Kidney (tissue), 14 donors: ENCODE results near the gene DHRS3. TPM values are rescaled to one million over a fixed set of nuclear protein-coding genes. Genes with fewer than 3 reads are reported as not detected.

ENCODE experiments used
- DNase-seq, 5 donors: peaks; one replicate each; pipeline ENCODE4 v3.0.0-alpha.2; 2013 to 2020
- FAIRE-seq: peaks from 2 replicates; lab custom pipeline; 2012; peaks lifted over from hg19 to GRCh38; lab: Jason Lieb, UNC
- H3K27ac ChIP-seq, 2 donors: one replicate each; pipeline ENCODE4 v1.7.0; 2013; ENCODE audit warnings: low read depth in 2 of 2, low read length in 2 of 2, inconsistent platforms in 1 of 2
- H3K27me3 ChIP-seq: one replicate; pipeline ENCODE4 v1.7.1; 2013; ENCODE audit warnings: low read length, inconsistent platforms; ENCODE audit not compliant: control insufficient read depth, insufficient read depth
- H3K36me3 ChIP-seq, 3 donors: one replicate each; pipeline versions ENCODE4 v1.7.0 to v1.7.1; 2013; ENCODE audit warnings: low read length in 3 of 3, control low read depth in 1 of 3, inconsistent platforms in 1 of 3; ENCODE audit not compliant: insufficient read depth in 3 of 3, control insufficient read depth in 2 of 3
- H3K4me1 ChIP-seq, 3 donors: one replicate each; pipeline versions ENCODE4 v1.7.0 to v1.7.1; 2013; ENCODE audit warnings: low read length in 3 of 3, inconsistent platforms in 1 of 3, low read depth in 1 of 3; ENCODE audit not compliant: control insufficient read depth in 2 of 3, insufficient read depth in 2 of 3
- H3K4me3 ChIP-seq, 3 donors: one replicate each; pipeline versions ENCODE4 v1.7.0 to v1.8.1; 2013; ENCODE audit warnings: low read length in 3 of 3, control low read depth in 1 of 3, inconsistent platforms in 1 of 3
- H3K9ac ChIP-seq, 3 donors: one replicate each; pipeline versions ENCODE4 v1.7.0 to v1.7.1; 2013; ENCODE audit warnings: low read length in 3 of 3, control low read depth in 1 of 3, inconsistent platforms in 1 of 3
- H3K9me3 ChIP-seq, 3 donors: one replicate each; pipeline versions ENCODE4 v1.7.0 to v1.7.1; 2013; ENCODE audit warnings: low read length in 3 of 3, control low read depth in 1 of 3, inconsistent platforms in 1 of 3; ENCODE audit not compliant: control insufficient read depth in 2 of 3, insufficient read depth in 1 of 3
- CTCF ChIP-seq: IDR thresholded peaks from 3 replicates; pipeline ENCODE4 v1.5.1; 2012; ENCODE audit warnings: mild to moderate bottlenecking, moderate library complexity, borderline replicate concordance; ENCODE audit not compliant: insufficient read depth; ENCODE audit errors: extremely low read depth
- intact Hi-C: fragments of 100-400 bp; cut with DNase I; formaldehyde crosslinking; loops from one replicate; pipeline ENCODE4 v1.11.1; 2022
- polyA plus RNA-seq: library from polyadenylated mRNA; stranded (reverse); fragments of 350-450 nt; fragmentation: Illumina TruSeq; extraction: RNeasy Lipid Tissue Mini Kit (QIAGEN cat#74804); gene quantifications from one replicate; pipeline ENCODE4 v1.2.3, GENCODE V29; 2014; ENCODE audit warnings: low read depth, low replicate concordance; ENCODE audit not compliant: insufficient read depth
- total RNA-seq: library from RNA; stranded (reverse); fragmentation: NEBNext Ultra II Directional; extraction: Animal tissue kit (Norgen Biotek cat#: 25700); gene quantifications from one replicate; pipeline ENCODE4 v1.2.1, GENCODE V29; 2021
- donor health status: control.
- donor health status: control.
- donor health status: control.
- donor health status: control.
- donor health status: control.
- donor health status: DM: yes; HTN: yes; CAD: no.
- donor health status: Normal renal cell carcinoma (clear cell type).

Gene DHRS3
- total and polyA plus RNA-seq, 2 donors from 2014 or later, result 44.8 to 97.1 TPM

GRCh38 chr1:12665511-12665910 is 47.5 kb upstream of the DHRS3 start:
- intact Hi-C loops, result no loop called here
- Histone ChIP-seq H3K27ac (no peak overlapping the region), H3K9ac (no peak overlapping the region), H3K9me3 (peaks cover 0 to 21% (median 9%) of the 10 kb centered on the region in 3 donors), H3K27me3 (no peaks in the 10 kb centered on the region), H3K4me3 (no peak overlapping the region), H3K4me1 (peaks cover 0 to 2% (median 0%) of the 10 kb centered on the region in 3 donors), H3K36me3 (no peaks in the 10 kb centered on the region)
- no peak for DNase-seq
- FAIRE-seq, result no peak
- TF ChIP-seq CTCF, result no peak

- no peak for TF ChIP-seq CTCF
- Histone ChIP-seq H3K27me3 (no peaks in the 10 kb centered on the region), H3K9ac (no peak overlapping the region), H3K36me3 (no peaks in the 10 kb centered on the region), H3K9me3 (peaks cover 0 to 11% (median 5%) of the 10 kb centered on the region in 3 donors), H3K4me3 (no peak overlapping the region), H3K27ac (no peak overlapping the region), H3K4me1 (peaks cover 0 to 2% (median 0%) of the 10 kb centered on the region in 3 donors)
- DNase-seq (no peak), FAIRE-seq (no peak)
- intact Hi-C loops, result no loop called here
Observed at GRCh38 chr1:12662556-12662955, 44.5 kb upstream of the DHRS3 start.

- Histone ChIP-seq H3K27me3 (no peaks in the 10 kb centered on the region), H3K9ac (no peak overlapping the region), H3K4me1 (no peaks in the 10 kb centered on the region), H3K36me3 (no peaks in the 10 kb centered on the region), H3K4me3 (no peak overlapping the region), H3K9me3 (peaks cover 0 to 11% (median 5%) of the 10 kb centered on the region in 3 donors), H3K27ac (no peak overlapping the region)
- DNase-seq (no peak), FAIRE-seq (no peak)
- intact Hi-C loops, result no loop called here
- no peak for TF ChIP-seq CTCF
Observed at GRCh38 chr1:12661606-12662219, 43.7 kb upstream of the DHRS3 start.
